ENCODE data around the gene PPFIA4. TPM values are rescaled to one million over a fixed set of nuclear protein-coding genes. Genes with fewer than 3 reads are reported as not detected.

Gene PPFIA4
- polyA plus RNA-seq, 1 of the 3 experiments (the other 2 are of a cell fraction), result 4.4 TPM

GRCh38 chr1:203103829-203104495, 77.7 kb downstream of the PPFIA4 start:
- no peak overlapping the region for H3K4me2 ChIP-seq
- WGBS (ENCODE audit: low lambda C conversion rate), result 71% methylated on average over 6 of the region's 6 CpGs
- no peak overlapping the region for H3K27ac ChIP-seq (ENCODE audit: low read depth in 2 of 2, low read length in 1 of 2)
- no peak for TF ChIP-seq SMC3 (IDR thresholded peaks at IDR 0.05; ENCODE audit: low read depth, low read length)
- TF ChIP-seq, protein P1, sequence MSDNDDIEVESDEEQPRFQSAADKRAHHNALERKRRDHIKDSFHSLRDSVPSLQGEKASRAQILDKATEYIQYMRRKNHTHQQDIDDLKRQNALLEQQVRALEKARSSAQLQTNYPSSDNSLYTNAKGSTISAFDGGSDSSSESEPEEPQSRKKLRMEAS (IDR thresholded peaks at IDR 0.05; ENCODE audit: low read depth), result no peak
- no peak for TF ChIP-seq TAF1 (IDR thresholded peaks at IDR 0.05; ENCODE audit: borderline replicate concordance, low read depth, low read length)
- no peak for TF ChIP-seq JUND (IDR thresholded peaks at IDR 0.05)
- TF ChIP-seq, protein P2, sequence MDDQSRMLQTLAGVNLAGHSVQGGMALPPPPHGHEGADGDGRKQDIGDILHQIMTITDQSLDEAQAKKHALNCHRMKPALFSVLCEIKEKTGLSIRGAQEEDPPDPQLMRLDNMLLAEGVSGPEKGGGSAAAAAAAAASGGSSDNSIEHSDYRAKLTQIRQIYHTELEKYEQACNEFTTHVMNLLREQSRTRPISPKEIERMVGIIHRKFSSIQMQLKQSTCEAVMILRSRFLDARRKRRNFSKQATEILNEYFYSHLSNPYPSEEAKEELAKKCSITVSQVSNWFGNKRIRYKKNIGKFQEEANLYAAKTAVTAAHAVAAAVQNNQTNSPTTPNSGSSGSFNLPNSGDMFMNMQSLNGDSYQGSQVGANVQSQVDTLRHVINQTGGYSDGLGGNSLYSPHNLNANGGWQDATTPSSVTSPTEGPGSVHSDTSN (IDR thresholded peaks at IDR 0.05), result no peak
- no peak for TF ChIP-seq NFIC (IDR thresholded peaks at IDR 0.05; ENCODE audit: borderline replicate concordance)
- no peak for TF ChIP-seq TCF12 (IDR thresholded peaks at IDR 0.05)
- TF ChIP-seq REST (IDR thresholded peaks at IDR 0.05; ENCODE audit: low read depth, low read length), result no peak
- TF ChIP-seq RCOR1 (IDR thresholded peaks at IDR 0.05; ENCODE audit: low read length), result no peak
- TF ChIP-seq POLR2AphosphoS5 (IDR thresholded peaks at IDR 0.05; ENCODE audit: low read depth, low read length), result no peak
- TF ChIP-seq RAD21 (IDR thresholded peaks at IDR 0.05; ENCODE audit: low read length), result no peak
- TF ChIP-seq FOXM1 (IDR thresholded peaks at IDR 0.05; ENCODE audit: low read depth), result no peak
- no peak for TF ChIP-seq RFX5 (IDR thresholded peaks at IDR 0.05; ENCODE audit: low read length)
- TF ChIP-seq MXI1 (IDR thresholded peaks at IDR 0.05; ENCODE audit: low read depth, low read length), result no peak
- no peak for TF ChIP-seq ZBTB33 (IDR thresholded peaks at IDR 0.05; ENCODE audit: borderline replicate concordance, low read depth)
- no peak for TF ChIP-seq USF1 (IDR thresholded peaks at IDR 0.05; ENCODE audit: borderline replicate concordance, low read depth)
- no peak for TF ChIP-seq SIN3A (IDR thresholded peaks at IDR 0.05; ENCODE audit: borderline replicate concordance, low read depth, low read length)
- TF ChIP-seq TEAD4 (IDR thresholded peaks at IDR 0.05; ENCODE audit: borderline replicate concordance, insufficient read depth), result no peak
- no peak for TF ChIP-seq GABPA (IDR thresholded peaks at IDR 0.05; ENCODE audit: low read depth)
- no peaks in the 10 kb centered on the region; a peak in 1 of 4 replicates for H3K4me1 ChIP-seq (ENCODE audit: control insufficient read depth in 1 of 2, insufficient read depth in 2 of 2, low read depth in 1 of 2, low read length in 1 of 2)
- CTCF ChIA-PET, result interaction anchor here (2.2 to 4.4 kb wide), 5 partner anchors 14 to 165 kb away, joined by 6 to 28 read pairs (median 10); no protein-coding TSS in a partner anchor
- H2AFZ ChIP-seq (ENCODE audit: low read depth), result no peak overlapping the region
- H3K4me3 ChIP-seq (ENCODE audit: low read depth in 2 of 2, low read length in 1 of 2), result no peak overlapping the region
- H3K36me3 ChIP-seq (replicated peaks in 1 of 2; ENCODE audit: control insufficient read depth in 1 of 2, insufficient read depth in 2 of 2, low read length in 1 of 2), result peaks cover 0 to 5% of the 10 kb centered on the region in 2 experiments
- H3K9me3 ChIP-seq, result no peaks in the 10 kb centered on the region
- no peaks in the 10 kb centered on the region for H4K20me1 ChIP-seq (ENCODE audit: insufficient read depth)
- POLR2A ChIA-PET, result no interaction called here
- no peak overlapping the region for H3K9ac ChIP-seq
- H3K79me2 ChIP-seq (ENCODE audit: insufficient read depth), result no peaks in the 10 kb centered on the region
- peaks cover 16% of the 10 kb centered on the region for H3K27me3 ChIP-seq (ENCODE audit: insufficient read depth)
- H3K9me2 ChIP-seq, result no peaks in the 10 kb centered on the region
- no peaks in the 10 kb centered on the region for H3F3A ChIP-seq (replicated peaks; ENCODE audit: insufficient read depth)
- no peak for DNase-seq
